ENCODE measurements around the gene FER.

GRCh38 chr5:108930107-108930506 is 182.4 kb downstream of the FER start:
- TF ChIP-seq, protein P1, sequence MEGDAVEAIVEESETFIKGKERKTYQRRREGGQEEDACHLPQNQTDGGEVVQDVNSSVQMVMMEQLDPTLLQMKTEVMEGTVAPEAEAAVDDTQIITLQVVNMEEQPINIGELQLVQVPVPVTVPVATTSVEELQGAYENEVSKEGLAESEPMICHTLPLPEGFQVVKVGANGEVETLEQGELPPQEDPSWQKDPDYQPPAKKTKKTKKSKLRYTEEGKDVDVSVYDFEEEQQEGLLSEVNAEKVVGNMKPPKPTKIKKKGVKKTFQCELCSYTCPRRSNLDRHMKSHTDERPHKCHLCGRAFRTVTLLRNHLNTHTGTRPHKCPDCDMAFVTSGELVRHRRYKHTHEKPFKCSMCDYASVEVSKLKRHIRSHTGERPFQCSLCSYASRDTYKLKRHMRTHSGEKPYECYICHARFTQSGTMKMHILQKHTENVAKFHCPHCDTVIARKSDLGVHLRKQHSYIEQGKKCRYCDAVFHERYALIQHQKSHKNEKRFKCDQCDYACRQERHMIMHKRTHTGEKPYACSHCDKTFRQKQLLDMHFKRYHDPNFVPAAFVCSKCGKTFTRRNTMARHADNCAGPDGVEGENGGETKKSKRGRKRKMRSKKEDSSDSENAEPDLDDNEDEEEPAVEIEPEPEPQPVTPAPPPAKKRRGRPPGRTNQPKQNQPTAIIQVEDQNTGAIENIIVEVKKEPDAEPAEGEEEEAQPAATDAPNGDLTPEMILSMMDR (IDR thresholded peaks at IDR 0.05; ENCODE audit: insufficient read depth, low read length, poor library complexity, severe bottlenecking): no peak
- TF ChIP-seq EZH2phosphoT487 (conservative IDR thresholded peaks at IDR 0.05; ENCODE audit: low read length): no peak

Measured in SU-DHL-6 (cell line).